ENCODE data around the gene MRPL4.

Gene MRPL4

DNA sequence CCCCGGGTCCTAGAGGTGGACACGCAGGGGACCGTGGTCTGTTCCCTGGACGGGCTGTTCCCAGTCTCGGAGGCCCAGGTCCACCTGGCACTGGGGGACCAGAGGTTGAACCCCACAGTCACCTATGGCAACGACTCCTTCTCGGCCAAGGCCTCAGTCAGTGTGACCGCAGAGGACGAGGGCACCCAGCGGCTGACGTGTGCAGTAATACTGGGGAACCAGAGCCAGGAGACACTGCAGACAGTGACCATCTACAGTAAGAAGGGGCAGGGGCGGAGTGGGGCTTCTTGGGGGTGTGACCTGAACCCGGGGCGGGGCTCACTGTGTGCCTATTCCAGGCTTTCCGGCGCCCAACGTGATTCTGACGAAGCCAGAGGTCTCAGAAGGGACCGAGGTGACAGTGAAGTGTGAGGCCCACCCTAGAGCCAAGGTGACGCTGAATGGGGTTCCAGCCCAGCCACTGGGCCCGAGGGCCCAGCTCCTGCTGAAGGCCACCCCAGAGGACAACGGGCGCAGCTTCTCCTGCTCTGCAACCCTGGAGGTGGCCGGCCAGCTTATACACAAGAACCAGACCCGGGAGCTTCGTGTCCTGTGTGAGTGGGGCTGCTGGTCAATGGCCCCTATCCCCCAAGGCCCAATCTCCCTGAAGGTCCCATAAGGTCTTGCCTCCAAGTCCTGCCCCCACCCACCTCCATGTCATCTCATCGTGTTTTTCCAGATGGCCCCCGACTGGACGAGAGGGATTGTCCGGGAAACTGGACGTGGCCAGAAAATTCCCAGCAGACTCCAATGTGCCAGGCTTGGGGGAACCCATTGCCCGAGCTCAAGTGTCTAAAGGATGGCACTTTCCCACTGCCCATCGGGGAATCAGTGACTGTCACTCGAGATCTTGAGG lies 32.3 kb downstream of the MRPL4 start:
- peaks cover 21% of the 10 kb centered on the region for H3K27me3 ChIP-seq (ENCODE audit: control insufficient read depth, insufficient read depth, low read length)
- no peak overlapping the region for H3K4me3 ChIP-seq (ENCODE audit: low read length)
- H3K9ac ChIP-seq (ENCODE audit: low read depth, low read length) = no peak overlapping the region
- no peaks in the 10 kb centered on the region for H3K36me3 ChIP-seq (ENCODE audit: insufficient read depth, low read length)
- H3K4me1 ChIP-seq (ENCODE audit: control insufficient read depth, insufficient read depth, low read length) = peaks cover 7% of the 10 kb centered on the region
- H3K4me2 ChIP-seq (ENCODE audit: low read length) = no peak overlapping the region
- no peaks in the 10 kb centered on the region for H3K9me3 ChIP-seq (replicated peaks; ENCODE audit: low read length)

DNA sequence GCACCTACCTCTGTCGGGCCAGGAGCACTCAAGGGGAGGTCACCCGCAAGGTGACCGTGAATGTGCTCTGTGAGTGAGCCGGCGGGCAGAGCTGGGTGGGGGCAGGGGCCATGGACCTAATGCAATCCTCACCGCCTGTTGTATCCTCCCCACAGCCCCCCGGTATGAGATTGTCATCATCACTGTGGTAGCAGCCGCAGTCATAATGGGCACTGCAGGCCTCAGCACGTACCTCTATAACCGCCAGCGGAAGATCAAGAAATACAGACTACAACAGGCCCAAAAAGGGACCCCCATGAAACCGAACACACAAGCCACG lies 32.9 kb downstream of the MRPL4 start:
- peaks cover 12% of the 10 kb centered on the region for H3K4me1 ChIP-seq (ENCODE audit: control insufficient read depth, insufficient read depth, low read length)
- H3K4me3 ChIP-seq (ENCODE audit: low read length) = no peak overlapping the region
- peaks cover 26% of the 10 kb centered on the region for H3K27me3 ChIP-seq (ENCODE audit: control insufficient read depth, insufficient read depth, low read length)
- H3K4me2 ChIP-seq (ENCODE audit: low read length) = no peak overlapping the region
- H3K9ac ChIP-seq (ENCODE audit: low read depth, low read length) = no peak overlapping the region
- H3K9me3 ChIP-seq (replicated peaks; ENCODE audit: low read length) = no peaks in the 10 kb centered on the region
- H3K36me3 ChIP-seq (ENCODE audit: insufficient read depth, low read length) = no peaks in the 10 kb centered on the region

DNA sequence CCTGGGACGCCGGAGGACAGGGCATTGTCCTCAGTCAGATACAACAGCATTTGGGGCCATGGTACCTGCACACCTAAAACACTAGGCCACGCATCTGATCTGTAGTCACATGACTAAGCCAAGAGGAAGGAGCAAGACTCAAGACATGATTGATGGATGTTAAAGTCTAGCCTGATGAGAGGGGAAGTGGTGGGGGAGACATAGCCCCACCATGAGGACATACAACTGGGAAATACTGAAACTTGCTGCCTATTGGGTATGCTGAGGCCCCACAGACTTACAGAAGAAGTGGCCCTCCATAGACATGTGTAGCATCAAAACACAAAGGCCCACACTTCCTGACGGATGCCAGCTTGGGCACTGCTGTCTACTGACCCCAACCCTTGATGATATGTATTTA lies 33.4 kb downstream of the MRPL4 start:
- Histone ChIP-seq H3K9me3 (replicated peaks; ENCODE audit: low read length) (no peaks in the 10 kb centered on the region), H3K4me3 (ENCODE audit: low read length) (no peak overlapping the region), H3K4me1 (ENCODE audit: control insufficient read depth, insufficient read depth, low read length) (peaks cover 17% of the 10 kb centered on the region), H3K4me2 (ENCODE audit: low read length) (no peak overlapping the region), H3K9ac (ENCODE audit: low read depth, low read length) (no peak overlapping the region), H3K36me3 (ENCODE audit: insufficient read depth, low read length) (no peaks in the 10 kb centered on the region), H3K27me3 (ENCODE audit: control insufficient read depth, insufficient read depth, low read length) (peaks cover 30% of the 10 kb centered on the region)

DNA sequence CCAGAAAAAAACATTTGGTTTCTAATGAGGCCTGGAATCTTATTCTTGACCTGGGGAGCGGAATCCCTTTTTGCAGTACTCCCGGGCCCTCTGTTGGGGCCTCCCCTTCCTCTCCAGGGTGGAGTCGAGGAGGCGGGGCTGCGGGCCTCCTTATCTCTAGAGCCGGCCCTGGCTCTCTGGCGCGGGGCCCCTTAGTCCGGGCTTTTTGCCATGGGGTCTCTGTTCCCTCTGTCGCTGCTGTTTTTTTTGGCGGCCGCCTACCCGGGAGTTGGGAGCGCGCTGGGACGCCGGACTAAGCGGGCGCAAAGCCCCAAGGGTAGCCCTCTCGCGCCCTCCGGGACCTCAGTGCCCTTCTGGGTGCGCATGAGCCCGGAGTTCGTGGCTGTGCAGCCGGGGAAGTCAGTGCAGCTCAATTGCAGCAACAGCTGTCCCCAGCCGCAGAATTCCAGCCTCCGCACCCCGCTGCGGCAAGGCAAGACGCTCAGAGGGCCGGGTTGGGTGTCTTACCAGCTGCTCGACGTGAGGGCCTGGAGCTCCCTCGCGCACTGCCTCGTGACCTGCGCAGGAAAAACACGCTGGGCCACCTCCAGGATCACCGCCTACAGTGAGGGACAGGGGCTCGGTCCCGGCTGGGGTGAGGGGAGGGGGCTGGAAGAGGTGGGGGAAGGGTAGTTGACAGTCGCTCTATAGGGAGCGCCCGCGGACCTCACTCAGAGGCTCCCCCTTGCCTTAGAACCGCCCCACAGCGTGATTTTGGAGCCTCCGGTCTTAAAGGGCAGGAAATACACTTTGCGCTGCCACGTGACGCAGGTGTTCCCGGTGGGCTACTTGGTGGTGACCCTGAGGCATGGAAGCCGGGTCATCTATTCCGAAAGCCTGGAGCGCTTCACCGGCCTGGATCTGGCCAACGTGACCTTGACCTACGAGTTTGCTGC lies 35.1 kb downstream of the MRPL4 start, which contains the start of gene ICAM4:
Gene ICAM4, plus strand, starts transcription at position 153 of the 935 bp plus-strand sequence. Its CDS starts 58 bp downstream, at position 211.
- H3K36me3 ChIP-seq (ENCODE audit: insufficient read depth, low read length) = no peaks in the 10 kb centered on the region
- peaks cover 33% of the 10 kb centered on the region for H3K4me1 ChIP-seq (ENCODE audit: control insufficient read depth, insufficient read depth, low read length)
- peaks cover 47% of the 10 kb centered on the region for H3K27me3 ChIP-seq (ENCODE audit: control insufficient read depth, insufficient read depth, low read length)
- no peak within 1 kb of the TSS for H3K4me3 ChIP-seq (ENCODE audit: low read length)
- H3K4me2 ChIP-seq (ENCODE audit: low read length) = no peak within 1 kb of the TSS
- no peaks in the 10 kb centered on the region for H3K9me3 ChIP-seq (replicated peaks; ENCODE audit: low read length)
- no peak within 1 kb of the TSS for H3K9ac ChIP-seq (ENCODE audit: low read depth, low read length)

DNA sequence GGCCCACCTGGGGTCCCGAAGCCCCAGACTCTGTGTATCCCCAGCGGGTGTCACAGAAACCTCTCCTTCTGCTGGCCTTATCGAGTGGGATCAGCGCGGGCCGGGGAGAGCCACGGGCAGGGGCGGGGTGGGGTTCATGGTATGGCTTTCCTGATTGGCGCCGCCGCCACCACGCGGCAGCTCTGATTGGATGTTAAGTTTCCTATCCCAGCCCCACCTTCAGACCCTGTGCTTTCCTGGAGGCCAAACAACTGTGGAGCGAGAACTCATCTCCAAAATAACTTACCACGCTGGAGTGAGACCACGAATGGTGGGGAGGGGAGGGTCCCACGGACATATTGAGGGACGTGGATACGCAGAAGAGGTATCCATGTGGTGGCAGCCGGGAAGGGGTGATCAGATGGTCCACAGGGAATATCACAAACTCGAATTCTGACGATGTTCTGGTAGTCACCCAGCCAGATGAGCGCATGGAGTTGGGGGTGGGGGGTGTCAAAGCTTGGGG lies 36.7 kb downstream of the MRPL4 start:
- Histone ChIP-seq H3K4me3 (ENCODE audit: low read length) (peak overlapping the region; percentile 36), H3K4me1 (ENCODE audit: control insufficient read depth, insufficient read depth, low read length) (peaks cover 39% of the 10 kb centered on the region), H3K9ac (ENCODE audit: low read depth, low read length) (no peak overlapping the region), H3K27me3 (ENCODE audit: control insufficient read depth, insufficient read depth, low read length) (peaks cover 64% of the 10 kb centered on the region), H3K4me2 (ENCODE audit: low read length) (peak overlapping the region; percentile 93), H3K9me3 (replicated peaks; ENCODE audit: low read length) (no peaks in the 10 kb centered on the region), H3K36me3 (ENCODE audit: insufficient read depth, low read length) (no peaks in the 10 kb centered on the region)

DNA sequence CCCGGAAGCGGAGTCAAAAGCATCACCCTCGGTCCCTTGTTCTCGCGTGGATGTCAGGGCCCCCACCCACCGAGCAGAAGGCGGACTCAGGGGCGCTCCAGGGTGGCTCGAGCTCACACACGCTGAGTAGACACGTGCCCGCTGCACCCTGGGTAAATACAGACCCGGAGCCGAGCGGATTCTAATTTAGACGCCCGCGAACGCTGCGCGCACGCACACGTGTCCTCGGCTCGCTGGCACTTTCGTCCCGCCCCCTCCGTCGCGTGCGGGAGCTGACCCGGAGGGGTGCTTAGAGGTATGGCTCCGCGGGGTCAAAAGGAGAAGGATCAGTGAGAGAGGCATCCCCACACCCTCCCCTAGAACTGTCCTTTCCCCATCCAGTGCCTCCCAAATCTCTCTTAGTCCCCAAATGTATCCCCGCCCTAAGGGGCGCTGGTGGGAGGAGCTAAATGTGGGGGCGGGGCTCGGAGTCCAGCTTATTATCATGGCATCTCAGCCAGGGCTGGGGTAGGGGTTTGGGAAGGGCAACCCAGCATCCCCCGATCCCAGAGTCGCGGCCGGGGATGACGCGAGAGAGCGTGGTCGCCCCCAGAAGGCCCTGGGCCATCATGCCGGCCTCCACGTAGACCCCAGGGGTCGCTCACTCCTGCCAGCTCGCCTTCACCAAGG lies 37.3 kb downstream of the MRPL4 start:
- no peaks in the 10 kb centered on the region for H3K36me3 ChIP-seq (ENCODE audit: insufficient read depth, low read length)
- peak overlapping the region; percentile 93 for H3K4me2 ChIP-seq (ENCODE audit: low read length)
- H3K9me3 ChIP-seq (replicated peaks; ENCODE audit: low read length) = no peaks in the 10 kb centered on the region
- peaks cover 70% of the 10 kb centered on the region for H3K27me3 ChIP-seq (ENCODE audit: control insufficient read depth, insufficient read depth, low read length)
- peaks cover 39% of the 10 kb centered on the region for H3K4me1 ChIP-seq (ENCODE audit: control insufficient read depth, insufficient read depth, low read length)
- H3K4me3 ChIP-seq (ENCODE audit: low read length) = peak overlapping the region; percentile 36
- H3K9ac ChIP-seq (ENCODE audit: low read depth, low read length) = no peak overlapping the region

DNA sequence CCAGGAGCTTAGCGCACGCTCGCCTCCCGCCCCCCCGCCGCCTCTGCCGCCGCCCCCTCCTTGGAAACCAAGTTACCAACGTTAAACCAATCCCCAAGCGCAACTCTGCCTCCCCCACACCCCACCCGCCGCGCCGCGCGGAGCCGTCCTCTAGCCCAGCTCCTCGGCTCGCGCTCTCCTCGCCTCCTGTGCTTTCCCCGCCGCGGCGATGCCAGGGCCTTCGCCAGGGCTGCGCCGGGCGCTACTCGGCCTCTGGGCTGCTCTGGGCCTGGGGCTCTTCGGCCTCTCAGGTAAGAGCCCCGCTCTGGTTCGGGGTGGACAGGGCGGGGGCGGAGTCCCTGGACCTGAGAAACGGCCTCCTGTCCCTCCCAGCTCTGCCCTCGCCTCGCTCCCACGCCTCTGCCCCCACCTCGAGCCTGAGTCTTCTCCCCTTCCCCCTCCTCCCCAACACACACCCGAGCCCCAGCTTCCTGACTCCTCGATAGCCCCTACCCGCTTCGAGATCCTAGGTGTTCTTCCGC lies 37.9 kb downstream of the MRPL4 start, which contains the start of gene ICAM5:
Gene ICAM5, plus strand, starts transcription at position 117 of the 521 bp plus-strand sequence. Its CDS starts 92 bp downstream, at position 209.
- Histone ChIP-seq H3K9ac (ENCODE audit: low read depth, low read length) (no peak within 1 kb of the TSS), H3K4me1 (ENCODE audit: control insufficient read depth, insufficient read depth, low read length) (peaks cover 39% of the 10 kb centered on the region), H3K27me3 (ENCODE audit: control insufficient read depth, insufficient read depth, low read length) (peaks cover 74% of the 10 kb centered on the region)

DNA sequence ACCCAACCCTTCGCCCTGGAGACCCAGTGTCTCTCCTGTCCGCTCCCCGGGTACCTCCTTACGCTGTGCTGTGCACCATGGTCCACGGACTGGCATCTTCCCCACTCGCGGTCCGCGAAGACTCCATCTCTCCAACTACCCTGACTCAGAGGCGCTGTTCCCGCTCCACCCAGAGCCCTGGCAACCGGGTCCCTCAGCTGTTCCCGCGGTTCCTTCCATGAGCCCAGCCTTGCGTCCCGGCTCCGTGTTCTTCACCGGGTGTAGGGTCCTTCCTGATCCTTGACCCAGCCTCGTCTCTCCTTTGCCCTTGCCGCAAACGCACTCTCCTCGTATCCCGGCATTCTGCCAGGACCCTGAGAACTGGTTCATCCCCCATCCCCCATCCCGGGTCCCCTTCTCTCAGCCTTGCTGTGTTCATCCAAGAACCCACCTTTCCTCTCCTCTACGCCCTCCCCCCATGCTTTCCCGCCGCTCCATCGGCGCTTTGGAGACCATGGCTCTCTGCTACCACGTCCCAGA lies 38.4 kb downstream of the MRPL4 start:
- Histone ChIP-seq H3K4me3 (ENCODE audit: low read length) (peak overlapping the region; percentile 68), H3K4me1 (ENCODE audit: control insufficient read depth, insufficient read depth, low read length) (peaks cover 43% of the 10 kb centered on the region), H3K9ac (ENCODE audit: low read depth, low read length) (no peak overlapping the region), H3K9me3 (replicated peaks; ENCODE audit: low read length) (no peaks in the 10 kb centered on the region), H3K36me3 (ENCODE audit: insufficient read depth, low read length) (no peaks in the 10 kb centered on the region), H3K27me3 (ENCODE audit: control insufficient read depth, insufficient read depth, low read length) (peaks cover 80% of the 10 kb centered on the region), H3K4me2 (ENCODE audit: low read length) (peak overlapping the region; percentile 93)

More for the DNA sequence above, 37.9 kb downstream of the MRPL4 start, which contains the start of gene ICAM5:
- H3K4me2 ChIP-seq (ENCODE audit: low read length) = peak within 1 kb of the TSS; percentile 93
- peak within 1 kb of the TSS; percentile 68 for H3K4me3 ChIP-seq (ENCODE audit: low read length)
- no peaks in the 10 kb centered on the region for H3K9me3 ChIP-seq (replicated peaks; ENCODE audit: low read length)
- no peaks in the 10 kb centered on the region for H3K36me3 ChIP-seq (ENCODE audit: insufficient read depth, low read length)

DNA sequence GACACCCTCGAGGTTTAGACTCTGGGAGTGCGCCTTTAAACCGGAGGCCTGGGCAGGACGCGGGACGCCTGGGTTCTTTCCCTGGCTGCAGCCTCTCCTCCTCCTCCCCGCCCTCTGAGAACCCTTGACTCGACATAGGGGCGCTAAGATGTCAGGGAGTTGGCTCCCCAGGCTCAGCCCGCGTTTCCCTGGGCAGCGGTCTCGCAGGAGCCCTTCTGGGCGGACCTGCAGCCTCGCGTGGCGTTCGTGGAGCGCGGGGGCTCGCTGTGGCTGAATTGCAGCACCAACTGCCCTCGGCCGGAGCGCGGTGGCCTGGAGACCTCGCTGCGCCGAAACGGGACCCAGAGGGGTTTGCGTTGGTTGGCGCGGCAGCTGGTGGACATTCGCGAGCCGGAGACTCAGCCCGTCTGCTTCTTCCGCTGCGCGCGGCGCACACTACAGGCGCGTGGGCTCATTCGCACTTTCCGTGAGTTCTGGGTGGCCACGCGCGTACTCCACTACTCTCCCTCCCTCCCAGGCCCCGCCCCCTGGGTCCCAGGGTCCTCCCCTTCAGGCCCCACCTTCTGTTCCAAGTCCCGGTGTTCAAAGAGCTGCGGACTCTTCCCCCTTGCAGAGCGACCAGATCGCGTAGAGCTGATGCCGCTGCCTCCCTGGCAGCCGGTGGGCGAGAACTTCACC lies 39.0 kb downstream of the MRPL4 start:
- Histone ChIP-seq H3K9ac (ENCODE audit: low read depth, low read length) (peak overlapping the region; percentile 11), H3K4me3 (ENCODE audit: low read length) (peak overlapping the region; percentile 68), H3K4me2 (ENCODE audit: low read length) (peak overlapping the region; percentile 93), H3K9me3 (replicated peaks; ENCODE audit: low read length) (no peaks in the 10 kb centered on the region), H3K36me3 (ENCODE audit: insufficient read depth, low read length) (no peaks in the 10 kb centered on the region), H3K4me1 (ENCODE audit: control insufficient read depth, insufficient read depth, low read length) (peaks cover 49% of the 10 kb centered on the region), H3K27me3 (ENCODE audit: control insufficient read depth, insufficient read depth, low read length) (peaks cover 86% of the 10 kb centered on the region)

DNA sequence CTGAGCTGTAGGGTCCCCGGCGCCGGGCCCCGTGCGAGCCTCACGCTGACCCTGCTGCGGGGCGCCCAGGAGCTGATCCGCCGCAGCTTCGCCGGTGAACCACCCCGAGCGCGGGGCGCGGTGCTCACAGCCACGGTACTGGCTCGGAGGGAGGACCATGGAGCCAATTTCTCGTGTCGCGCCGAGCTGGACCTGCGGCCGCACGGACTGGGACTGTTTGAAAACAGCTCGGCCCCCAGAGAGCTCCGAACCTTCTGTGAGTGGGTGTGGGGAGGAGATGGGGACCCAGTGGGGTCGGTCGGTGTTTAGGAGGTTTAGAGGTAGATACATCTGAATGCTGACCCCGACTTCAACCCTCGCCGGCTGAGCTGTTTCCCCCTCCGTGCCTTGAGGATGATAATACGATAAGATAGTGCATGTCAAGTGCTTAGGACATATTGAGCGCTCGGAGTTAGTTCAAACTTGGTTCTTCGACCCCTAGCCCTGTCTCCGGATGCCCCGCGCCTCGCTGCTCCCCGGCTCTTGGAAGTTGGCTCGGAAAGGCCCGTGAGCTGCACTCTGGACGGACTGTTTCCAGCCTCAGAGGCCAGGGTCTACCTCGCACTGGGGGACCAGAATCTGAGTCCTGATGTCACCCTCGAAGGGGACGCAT lies 39.7 kb downstream of the MRPL4 start:
- Histone ChIP-seq H3K4me1 (ENCODE audit: control insufficient read depth, insufficient read depth, low read length) (peaks cover 52% of the 10 kb centered on the region), H3K9me3 (replicated peaks; ENCODE audit: low read length) (no peaks in the 10 kb centered on the region), H3K4me3 (ENCODE audit: low read length) (peak overlapping the region; percentile 68), H3K36me3 (ENCODE audit: insufficient read depth, low read length) (no peaks in the 10 kb centered on the region), H3K27me3 (ENCODE audit: control insufficient read depth, insufficient read depth, low read length) (peaks cover 92% of the 10 kb centered on the region), H3K9ac (ENCODE audit: low read depth, low read length) (peak overlapping the region; percentile 11), H3K4me2 (ENCODE audit: low read length) (peak overlapping the region; percentile 93)

All from skeletal muscle satellite cell (primary cell).